Measurements from ENCODE around the gene PTPRE. TPM values are rescaled to one million over a fixed set of nuclear protein-coding genes. Genes with fewer than 3 reads are reported as not detected.

Gene PTPRE
- total RNA-seq, 1 experiment from 2014 or later, result 7.9 TPM

DNA sequence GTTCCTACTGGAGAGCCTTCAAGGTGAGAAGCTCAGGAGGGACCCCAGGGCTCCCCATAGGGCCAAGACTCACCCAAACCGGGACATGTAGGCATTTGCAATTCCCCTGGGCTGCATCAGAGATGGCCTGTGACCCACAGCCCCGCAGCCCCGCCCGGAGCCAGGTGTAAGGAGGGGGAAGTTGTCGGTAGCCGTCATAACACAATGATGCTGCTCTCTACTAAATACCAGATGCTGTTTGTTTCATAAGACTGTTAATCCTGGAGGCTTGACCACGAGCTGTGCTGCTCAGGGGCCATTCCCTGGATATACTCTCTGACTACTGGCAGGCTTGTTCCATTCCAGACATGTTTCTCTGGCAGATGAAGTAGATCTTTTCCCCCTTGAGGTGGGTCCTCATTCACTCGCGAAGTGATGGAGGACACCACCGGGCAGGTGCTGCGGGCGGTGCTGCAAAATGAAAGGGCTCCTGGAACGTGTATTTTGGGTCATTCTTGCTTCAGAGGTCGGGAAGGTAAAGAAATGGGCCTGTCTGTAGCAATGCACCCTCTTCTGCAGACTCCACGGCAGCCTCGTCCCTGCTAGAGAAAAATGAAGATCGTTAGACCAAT lies 158.2 kb downstream of the PTPRE start:
- Histone ChIP-seq H3K9me3 (ENCODE audit: insufficient read depth, low read depth) (no peaks in the 10 kb centered on the region), H3K79me2 (ENCODE audit: low read depth) (no peaks in the 10 kb centered on the region), H3K27ac (peak overlapping the region; percentile 40), H3K4me1 (replicated peaks; ENCODE audit: insufficient read depth) (peaks cover 21% of the 10 kb centered on the region), H3K27me3 (ENCODE audit: insufficient read depth, low read depth) (no peaks in the 10 kb centered on the region), H2AFZ (no peak overlapping the region), H4K20me1 (ENCODE audit: insufficient read depth) (no peaks in the 10 kb centered on the region), H3K36me3 (ENCODE audit: low read depth) (no peaks in the 10 kb centered on the region), H3K9me2 (ENCODE audit: insufficient read depth) (no peaks in the 10 kb centered on the region), H3K4me2 (peak overlapping the region; percentile 45; the same call in 1 of the 2 replicates), H3K4me3 (no peak overlapping the region), H3F3A (ENCODE audit: insufficient read depth, low read depth) (peaks cover 21% of the 10 kb centered on the region; the same call in 1 of the 2 replicates)
- DNase-seq, result no peak
- ChIA-PET CTCF (no interaction called here), POLR2A (ENCODE audit: unreplicated experiment) (no interaction called here)
- intact Hi-C loops (cut with micrococcal nuclease; ENCODE audit: unreplicated experiment), result no loop called here
- TF ChIP-seq, protein P1, sequence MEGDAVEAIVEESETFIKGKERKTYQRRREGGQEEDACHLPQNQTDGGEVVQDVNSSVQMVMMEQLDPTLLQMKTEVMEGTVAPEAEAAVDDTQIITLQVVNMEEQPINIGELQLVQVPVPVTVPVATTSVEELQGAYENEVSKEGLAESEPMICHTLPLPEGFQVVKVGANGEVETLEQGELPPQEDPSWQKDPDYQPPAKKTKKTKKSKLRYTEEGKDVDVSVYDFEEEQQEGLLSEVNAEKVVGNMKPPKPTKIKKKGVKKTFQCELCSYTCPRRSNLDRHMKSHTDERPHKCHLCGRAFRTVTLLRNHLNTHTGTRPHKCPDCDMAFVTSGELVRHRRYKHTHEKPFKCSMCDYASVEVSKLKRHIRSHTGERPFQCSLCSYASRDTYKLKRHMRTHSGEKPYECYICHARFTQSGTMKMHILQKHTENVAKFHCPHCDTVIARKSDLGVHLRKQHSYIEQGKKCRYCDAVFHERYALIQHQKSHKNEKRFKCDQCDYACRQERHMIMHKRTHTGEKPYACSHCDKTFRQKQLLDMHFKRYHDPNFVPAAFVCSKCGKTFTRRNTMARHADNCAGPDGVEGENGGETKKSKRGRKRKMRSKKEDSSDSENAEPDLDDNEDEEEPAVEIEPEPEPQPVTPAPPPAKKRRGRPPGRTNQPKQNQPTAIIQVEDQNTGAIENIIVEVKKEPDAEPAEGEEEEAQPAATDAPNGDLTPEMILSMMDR (conservative IDR thresholded peaks at IDR 0.05), result no peak
- no peak for TF ChIP-seq EZH2 (IDR thresholded peaks at IDR 0.05; ENCODE audit: low read depth)
- BruUV-seq (replicated peaks), result no TSS peak

DNA sequence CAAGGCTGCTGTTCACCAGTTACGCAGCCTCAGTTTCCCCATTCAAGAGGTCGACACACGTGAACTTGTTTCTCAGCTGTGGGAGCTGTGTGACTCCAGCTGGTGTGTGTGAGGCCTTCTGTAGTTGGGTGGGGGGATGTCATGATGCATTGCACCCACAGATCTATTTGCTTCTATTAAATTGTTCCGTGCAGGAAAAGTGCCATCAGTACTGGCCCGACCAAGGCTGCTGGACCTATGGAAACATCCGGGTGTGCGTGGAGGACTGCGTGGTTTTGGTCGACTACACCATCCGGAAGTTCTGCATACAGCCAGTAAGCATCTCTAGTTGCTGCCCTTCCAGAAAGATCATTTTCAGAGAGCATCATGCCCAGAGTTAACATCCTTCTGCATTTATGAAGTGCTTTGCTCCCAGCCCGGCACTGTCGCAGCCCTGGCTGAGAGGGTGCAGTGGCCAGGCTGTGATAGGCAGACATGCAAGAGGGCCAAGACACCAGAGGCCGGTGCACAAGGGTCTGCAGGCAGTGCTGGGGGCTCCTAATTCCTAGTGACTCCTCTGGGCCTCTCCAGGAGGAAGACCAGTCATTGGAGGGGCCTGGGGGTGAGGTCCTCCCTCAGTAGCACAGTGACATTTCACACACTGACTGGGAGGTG lies 159.1 kb downstream of the PTPRE start:
- intact Hi-C loops (cut with micrococcal nuclease; ENCODE audit: unreplicated experiment), result no loop called here
- CTCF ChIA-PET, result no interaction called here
- no peak overlapping the region for H3K27ac ChIP-seq
- H3F3A ChIP-seq (ENCODE audit: insufficient read depth, low read depth), result peaks cover 21% of the 10 kb centered on the region; the same call in 1 of the 2 replicates
- H3K79me2 ChIP-seq (ENCODE audit: low read depth), result no peaks in the 10 kb centered on the region
- no peak for DNase-seq
- BruUV-seq (replicated peaks), result no TSS peak
- H2AFZ ChIP-seq, result no peak overlapping the region
- POLR2A ChIA-PET (ENCODE audit: unreplicated experiment), result no interaction called here
- H3K4me3 ChIP-seq, result no peak overlapping the region
- no peaks in the 10 kb centered on the region for H3K9me2 ChIP-seq (ENCODE audit: insufficient read depth)
- no peaks in the 10 kb centered on the region for H3K9me3 ChIP-seq (ENCODE audit: insufficient read depth, low read depth)
- no peak overlapping the region for H3K4me2 ChIP-seq
- TF ChIP-seq EZH2 (IDR thresholded peaks at IDR 0.05; ENCODE audit: low read depth), result no peak
- TF ChIP-seq, protein P1 (conservative IDR thresholded peaks at IDR 0.05), result no peak
- H3K36me3 ChIP-seq (ENCODE audit: low read depth), result no peaks in the 10 kb centered on the region
- H4K20me1 ChIP-seq (ENCODE audit: insufficient read depth), result no peaks in the 10 kb centered on the region
- H3K4me1 ChIP-seq (replicated peaks; ENCODE audit: insufficient read depth), result peaks cover 21% of the 10 kb centered on the region
- no peaks in the 10 kb centered on the region for H3K27me3 ChIP-seq (ENCODE audit: insufficient read depth, low read depth)

DNA sequence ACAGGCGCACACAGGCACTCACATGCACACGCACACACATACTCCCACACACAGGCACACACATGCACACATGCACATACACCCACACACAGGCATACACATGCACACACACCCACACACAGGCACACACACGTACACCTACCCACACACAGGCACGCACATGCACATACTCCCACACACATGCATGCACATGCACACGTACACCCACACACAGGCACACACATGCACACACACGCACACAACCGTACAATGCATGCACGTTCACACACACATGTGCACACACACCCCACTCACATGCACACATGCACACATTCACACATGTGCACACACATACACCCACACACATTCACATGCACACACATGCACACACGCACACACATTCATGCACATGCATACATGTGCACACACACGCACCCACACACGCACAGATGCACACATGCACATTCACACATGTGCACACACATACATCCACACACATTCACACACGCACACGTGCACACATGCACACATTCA lies 160.0 kb downstream of the PTPRE start:
- Histone ChIP-seq H3K4me2 (no peak overlapping the region), H3K4me1 (replicated peaks; ENCODE audit: insufficient read depth) (peaks cover 21% of the 10 kb centered on the region), H3K9me2 (ENCODE audit: insufficient read depth) (no peaks in the 10 kb centered on the region), H3K36me3 (ENCODE audit: low read depth) (no peaks in the 10 kb centered on the region), H4K20me1 (ENCODE audit: insufficient read depth) (no peaks in the 10 kb centered on the region), H3K27me3 (ENCODE audit: insufficient read depth, low read depth) (no peaks in the 10 kb centered on the region), H3K9me3 (ENCODE audit: insufficient read depth, low read depth) (no peaks in the 10 kb centered on the region), H3K27ac (no peak overlapping the region), H2AFZ (no peak overlapping the region), H3F3A (ENCODE audit: insufficient read depth, low read depth) (peaks cover 21% of the 10 kb centered on the region; the same call in 1 of the 2 replicates), H3K4me3 (no peak overlapping the region), H3K79me2 (ENCODE audit: low read depth) (no peaks in the 10 kb centered on the region)
- no TSS peak for BruUV-seq (replicated peaks)
- DNase-seq, result no peak
- CTCF ChIA-PET, result no interaction called here
- POLR2A ChIA-PET (ENCODE audit: unreplicated experiment), result no interaction called here
- intact Hi-C loops (cut with micrococcal nuclease; ENCODE audit: unreplicated experiment), result no loop called here
- TF ChIP-seq EZH2 (IDR thresholded peaks at IDR 0.05; ENCODE audit: low read depth), result no peak
- TF ChIP-seq, protein P1 (conservative IDR thresholded peaks at IDR 0.05), result no peak
